ENCODE data around the gene TNFRSF25.
"Not testable (repeated sequence)": the region's sequence is repeated elsewhere in the genome, so short reads cannot be mapped to it uniquely, and the experiment has no call there.

The TNFRSF25 gene

DNA sequence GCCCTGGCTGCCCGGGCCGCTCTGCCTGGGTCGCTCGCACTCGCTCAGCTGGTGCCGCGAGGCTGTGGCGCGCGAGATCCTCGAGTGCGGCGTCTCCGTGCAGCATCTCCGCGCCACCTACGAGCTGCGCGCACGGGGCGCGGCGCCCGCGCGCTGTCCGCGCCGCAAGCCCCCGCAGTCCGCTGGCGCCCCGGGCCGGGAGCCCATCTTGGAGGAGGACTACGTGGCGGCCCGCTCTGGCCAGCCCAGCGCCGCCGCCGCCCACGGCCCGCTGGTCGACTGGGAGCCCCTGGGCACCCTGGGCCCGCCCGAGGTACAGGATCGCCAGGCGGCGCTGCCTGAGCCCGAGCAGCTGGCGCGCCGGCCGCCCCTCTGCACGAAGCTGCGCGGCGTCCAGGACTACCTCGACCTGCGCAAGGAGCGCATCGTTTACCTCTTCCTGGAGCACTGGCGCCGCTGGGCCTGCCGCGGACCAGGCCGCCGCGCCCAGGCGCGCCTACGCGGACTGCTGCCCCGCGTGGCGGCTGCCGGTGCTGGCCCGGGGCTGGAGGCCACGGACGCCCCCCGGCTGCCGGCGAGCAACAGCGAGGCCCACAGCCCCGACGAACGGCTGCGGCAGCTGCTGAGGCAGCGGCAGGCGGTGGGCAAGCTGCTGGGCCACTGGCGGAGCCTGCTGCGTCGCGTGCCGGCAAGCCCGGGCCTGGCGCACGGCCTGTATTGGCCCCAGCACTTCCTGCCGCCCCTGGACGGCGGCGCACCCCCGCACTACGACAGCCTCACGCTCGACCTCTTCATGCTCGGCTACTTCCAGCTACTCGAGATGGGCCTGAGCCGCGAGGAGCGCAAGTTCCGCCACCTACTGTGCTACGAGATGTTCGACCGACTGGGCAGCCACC, 10.9 kb downstream of the TNFRSF25 start:
- Histone ChIP-seq H3K9ac (ENCODE audit: low read length) (no peak overlapping the region), H3K36me3 (replicated peaks; ENCODE audit: low read depth, low read length) (no peaks in the 10 kb centered on the region), H3K79me2 (ENCODE audit: low read length) (no peaks in the 10 kb centered on the region), H4K20me1 (ENCODE audit: insufficient read depth, low read length) (no peaks in the 10 kb centered on the region), H3K9me3 (ENCODE audit: insufficient read depth, low read length) (no peaks in the 10 kb centered on the region), H3K27me3 (ENCODE audit: low read depth, low read length) (0 out of 2 replicates have a peak, but pooled peaks cover 3% of the 10 kb centered on the region), H3K4me2 (ENCODE audit: low read length) (no peak overlapping the region), H3K4me1 (ENCODE audit: low read length) (no peaks in the 10 kb centered on the region), H3K4me3 (ENCODE audit: low read length) (no peak overlapping the region), H3K27ac (ENCODE audit: low read length) (no peak overlapping the region), H2AFZ (ENCODE audit: low read depth, low read length) (no peak overlapping the region)
- TF ChIP-seq EZH2phosphoT487 (IDR thresholded peaks at IDR 0.05; ENCODE audit: low read depth) (no peak), CTCF (IDR thresholded peaks at IDR 0.05; ENCODE audit: low read depth, low read length) (no peak)

- not testable (repeated sequence) for H2AFZ ChIP-seq (ENCODE audit: low read depth, low read length); H3K4me3 ChIP-seq (ENCODE audit: low read length); H3K9ac ChIP-seq (ENCODE audit: low read length); H3K4me1 ChIP-seq (ENCODE audit: low read length); H3K27ac ChIP-seq (ENCODE audit: low read length); H3K36me3 ChIP-seq (replicated peaks; ENCODE audit: low read depth, low read length); H3K79me2 ChIP-seq (ENCODE audit: low read length); H3K4me2 ChIP-seq (ENCODE audit: low read length); H4K20me1 ChIP-seq (ENCODE audit: insufficient read depth, low read length); H3K27me3 ChIP-seq (ENCODE audit: low read depth, low read length); H3K9me3 ChIP-seq (ENCODE audit: insufficient read depth, low read length)
Measured at GRCh38 chr1:6453895-6454855, 11.8 kb downstream of the TNFRSF25 start.

DNA sequence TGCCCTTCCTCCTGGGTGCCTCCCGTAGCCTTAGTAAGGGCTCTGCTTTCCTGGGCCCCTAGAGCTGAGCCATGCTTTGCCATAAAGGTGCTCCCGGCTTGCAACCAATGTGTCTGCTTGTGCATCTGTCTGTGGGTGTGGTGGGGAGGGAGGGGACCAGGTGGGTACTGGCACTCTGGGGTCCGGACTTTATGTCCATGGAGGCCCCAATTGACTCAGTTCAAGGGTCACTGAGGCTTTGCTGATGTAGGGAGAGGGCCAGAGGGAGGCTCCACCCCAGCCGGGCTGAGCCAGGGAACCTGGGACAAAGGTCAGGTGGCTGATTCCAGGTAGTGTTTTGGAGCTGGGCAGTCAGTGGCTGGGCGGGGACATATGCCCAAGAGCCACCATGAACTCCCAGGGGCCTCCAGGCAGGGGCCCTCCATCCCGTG, 15.0 kb downstream of the TNFRSF25 start:
- no peaks in the 10 kb centered on the region for H3K4me1 ChIP-seq (ENCODE audit: low read length)
- no peaks in the 10 kb centered on the region for H3K9me3 ChIP-seq (ENCODE audit: insufficient read depth, low read length)
- H3K27ac ChIP-seq (ENCODE audit: low read length) = no peak overlapping the region
- H3K9ac ChIP-seq (ENCODE audit: low read length) = no peak overlapping the region
- TF ChIP-seq EZH2phosphoT487 (IDR thresholded peaks at IDR 0.05; ENCODE audit: low read depth) = no peak
- no peak for TF ChIP-seq CTCF (IDR thresholded peaks at IDR 0.05; ENCODE audit: low read depth, low read length)
- no peaks in the 10 kb centered on the region for H4K20me1 ChIP-seq (ENCODE audit: insufficient read depth, low read length)
- H3K79me2 ChIP-seq (ENCODE audit: low read length) = no peaks in the 10 kb centered on the region
- H3K4me2 ChIP-seq (ENCODE audit: low read length) = no peak overlapping the region
- no peak overlapping the region for H3K4me3 ChIP-seq (ENCODE audit: low read length)
- no peaks in the 10 kb centered on the region for H3K36me3 ChIP-seq (replicated peaks; ENCODE audit: low read depth, low read length)
- 0 out of 2 replicates have a peak, but pooled peaks cover 3% of the 10 kb centered on the region for H3K27me3 ChIP-seq (ENCODE audit: low read depth, low read length)
- H2AFZ ChIP-seq (ENCODE audit: low read depth, low read length) = no peak overlapping the region

- not testable (repeated sequence) for H3K9ac ChIP-seq (ENCODE audit: low read length); H3K4me3 ChIP-seq (ENCODE audit: low read length); H3K9me3 ChIP-seq (ENCODE audit: insufficient read depth, low read length)
Measured at GRCh38 chr1:6450486-6450885, 15.5 kb downstream of the TNFRSF25 start.

More at GRCh38 chr1:6450486-6450885, 15.5 kb downstream of the TNFRSF25 start:
- not testable (repeated sequence) for H3K27ac ChIP-seq (ENCODE audit: low read length); H2AFZ ChIP-seq (ENCODE audit: low read depth, low read length); H3K4me1 ChIP-seq (ENCODE audit: low read length); H3K79me2 ChIP-seq (ENCODE audit: low read length); H3K4me2 ChIP-seq (ENCODE audit: low read length); H4K20me1 ChIP-seq (ENCODE audit: insufficient read depth, low read length); H3K27me3 ChIP-seq (ENCODE audit: low read depth, low read length); H3K36me3 ChIP-seq (replicated peaks; ENCODE audit: low read depth, low read length)

Measured in OCI-LY3 (cell line).